ENCODE data around the gene PARD3.

PARD3 gene

GRCh38 chr10:34580214-34580613 lies 234.9 kb downstream of the PARD3 start:
- no peak for DNase-seq (ENCODE audit: low read depth)

GRCh38 chr10:34578468-34578867 lies 236.6 kb downstream of the PARD3 start:
- DNase-seq (ENCODE audit: low read depth): no peak

GRCh38 chr10:34576797-34577196 lies 238.3 kb downstream of the PARD3 start:
- no peak for DNase-seq (ENCODE audit: low read depth)

GRCh38 chr10:34575882-34576281 lies 239.2 kb downstream of the PARD3 start:
- DNase-seq (ENCODE audit: low read depth): peak; percentile 64

GRCh38 chr10:34574353-34574934 lies 240.7 kb downstream of the PARD3 start:
- peak; percentile 39 for DNase-seq (ENCODE audit: low read depth)

- no peak for DNase-seq (ENCODE audit: low read depth)
Observed at GRCh38 chr10:34570887-34571286, 244.2 kb downstream of the PARD3 start.

GRCh38 chr10:34567659-34568253 lies 247.3 kb downstream of the PARD3 start:
- DNase-seq (ENCODE audit: low read depth): no peak

GRCh38 chr10:34565934-34566333 lies 249.2 kb downstream of the PARD3 start:
- no peak for DNase-seq (ENCODE audit: low read depth)

- no peak for DNase-seq (ENCODE audit: low read depth)
Observed at GRCh38 chr10:34558093-34558583, 257.0 kb downstream of the PARD3 start.

- no peak for DNase-seq (ENCODE audit: low read depth)
Observed at GRCh38 chr10:34557173-34557572, 257.9 kb downstream of the PARD3 start.

GRCh38 chr10:34555653-34556052 lies 259.4 kb downstream of the PARD3 start:
- no peak for DNase-seq (ENCODE audit: low read depth)

GRCh38 chr10:34553747-34554146 lies 261.3 kb downstream of the PARD3 start:
- no peak for DNase-seq (ENCODE audit: low read depth)

- no peak for DNase-seq (ENCODE audit: low read depth)
Observed at GRCh38 chr10:34551295-34551694, 263.8 kb downstream of the PARD3 start.

GRCh38 chr10:34549953-34550352 lies 265.1 kb downstream of the PARD3 start:
- no peak for DNase-seq (ENCODE audit: low read depth)

- peak; percentile 27 for DNase-seq (ENCODE audit: low read depth)
Observed at GRCh38 chr10:34549001-34549400, 266.1 kb downstream of the PARD3 start.

- no peak for DNase-seq (ENCODE audit: low read depth)
Observed at GRCh38 chr10:34548466-34548865, 266.6 kb downstream of the PARD3 start.

GRCh38 chr10:34547695-34548094 lies 267.4 kb downstream of the PARD3 start:
- no peak for DNase-seq (ENCODE audit: low read depth)

GRCh38 chr10:34547291-34547690 lies 267.8 kb downstream of the PARD3 start:
- DNase-seq (ENCODE audit: low read depth): peak; percentile 13

- no peak for DNase-seq (ENCODE audit: low read depth)
Observed at GRCh38 chr10:34544400-34544799, 270.7 kb downstream of the PARD3 start.

- no peak for DNase-seq (ENCODE audit: low read depth)
Observed at GRCh38 chr10:34543716-34544115, 271.4 kb downstream of the PARD3 start.

- no peak for DNase-seq (ENCODE audit: low read depth)
Observed at GRCh38 chr10:34540492-34540891, 274.6 kb downstream of the PARD3 start.

GRCh38 chr10:34539533-34540315 lies 275.4 kb downstream of the PARD3 start:
- peak; percentile 21 for DNase-seq (ENCODE audit: low read depth)

GRCh38 chr10:34538281-34538829 lies 276.7 kb downstream of the PARD3 start:
- DNase-seq (ENCODE audit: low read depth): peak; percentile 20

Data from amniotic epithelial cell (primary cell).